Motor neuron (in vitro differentiated cells): Measurements from ENCODE around the gene GFRA4. TPM values are rescaled to one million over a fixed set of nuclear protein-coding genes. Genes with fewer than 3 reads are reported as not detected.

ENCODE experiments used
- ATAC-seq, 8 experiments: fragments of 200-7000 bp; cut with Tn5 transposase; replicated peaks in 6 of 8; 2 replicates each; pipeline ENCODE4 v1.8.0; 2021; ENCODE audit warnings: mild to moderate bottlenecking in 8 of 8, moderate library complexity in 8 of 8
- H3K27ac ChIP-seq, 2 donors: fragments of 250-450 bp; sonication (Bioruptor Pico); 2 replicates each; pipeline ENCODE4 v1.9.0; 2021; ENCODE audit warnings: antibody characterized with exemption in 2 of 2, mild to moderate bottlenecking in 2 of 2, moderate library complexity in 1 of 2
- H3K4me1 ChIP-seq, 2 donors: fragments of 250-450 bp; sonication (Bioruptor Pico); replicated peaks in 1 of 2; 2 replicates each; pipeline ENCODE4 v1.6.1; 2021; ENCODE audit warnings: antibody characterized with exemption in 2 of 2, mild to moderate bottlenecking in 2 of 2, moderate library complexity in 1 of 2
- H3K4me3 ChIP-seq, 5 donors: fragments of 250-450 bp; sonication (Bioruptor Pico); 2 replicates each; pipeline ENCODE4 v1.9.0; 2021; ENCODE audit warnings: antibody characterized with exemption in 5 of 5, mild to moderate bottlenecking in 5 of 5, moderate library complexity in 4 of 5
- WGBS, 10 experiments: fragments of 450-650 bp; shearing (Covaris generic); methylation state at CpG; one replicate each; pipeline ENCODE4 v1.0.0; 2022; 5-methylcytosine and 5-hydroxymethylcytosine counted together
- in situ Hi-C, 9 experiments: fragments of 400-800 bp; cut with MboI; loops; one replicate each; pipeline ENCODE4 v1.15.0; 2021; ENCODE audit warnings: low sequenced_read_pairs in 9 of 9, low pct_unique_long_range_greater_than_20kb in 2 of 9; ENCODE audit not compliant: unreplicated experiment in 9 of 9
- total RNA-seq, 8 experiments: library from RNA; unstranded; fragments of 300-600 nt; gene quantifications; 2 replicates each; pipeline versions ENCODE4 v1.2.3 to v1.2.4, GENCODE V29; 2022

Gene GFRA4
- total RNA-seq, 8 experiments from 2014 or later, result 0.14 TPM; not detected in 7

GRCh38 chr20:3689978-3690377, 26.8 kb upstream of the GFRA4 start:
- 20 to 80% (median 60%) methylated on average over 1 to 3 of the region's 11 CpGs; no CpG with 5 or more reads in 5 of the 10 experiments for WGBS, 10 experiments
- no peaks in the 10 kb centered on the region for H3K4me1 ChIP-seq
- ATAC-seq, result no peak
- H3K27ac ChIP-seq, result no peak overlapping the region
- in situ Hi-C loops, result no loop called here
- H3K4me3 ChIP-seq, result no peak overlapping the region

- H3K4me3 ChIP-seq, result no peak overlapping the region
- H3K27ac ChIP-seq, result no peak overlapping the region
- in situ Hi-C loops, result no loop called here
- peak in 4 of 8 experiments; percentile 33 to 79 (median 43) for ATAC-seq
- WGBS, 10 experiments, result 46 to 70% (median 65%) methylated on average over 1 to 2 of the region's 2 CpGs; no CpG with 5 or more reads in 4 of the 10 experiments
- H3K4me1 ChIP-seq, result peaks cover 0 to 5% of the 10 kb centered on the region in 2 donors
Observed at GRCh38 chr20:3687655-3688054, 24.5 kb upstream of the GFRA4 start.

- peak; percentile 39 to 87 (median 76) for ATAC-seq
- 0 to 75% (median 56%) methylated on average over 2 to 8 of the region's 9 CpGs; no CpG with 5 or more reads in 5 of the 10 experiments for WGBS, 10 experiments
- in situ Hi-C loops, result no loop called here
- Histone ChIP-seq H3K4me3 (no peak overlapping the region), H3K4me1 (peaks cover 2 to 5% of the 10 kb centered on the region in 2 donors), H3K27ac (no peak overlapping the region)
Observed at GRCh38 chr20:3686867-3687321, 23.7 kb upstream of the GFRA4 start.

GRCh38 chr20:3686421-3686820, 23.2 kb upstream of the GFRA4 start:
- no peak for ATAC-seq
- WGBS, 10 experiments, result 33 to 95% (median 83%) methylated on average over 1 to 7 of the region's 7 CpGs; no CpG with 5 or more reads in 5 of the 10 experiments
- Histone ChIP-seq H3K4me1 (peaks cover 5 to 7% of the 10 kb centered on the region in 2 donors), H3K27ac (no peak overlapping the region), H3K4me3 (no peak overlapping the region)
- in situ Hi-C loops, result no loop called here

GRCh38 chr20:3685341-3685740, 22.1 kb upstream of the GFRA4 start:
- WGBS, 10 experiments, result 33 to 100% (median 49%) methylated on average over 1 to 7 of the region's 7 CpGs; no CpG with 5 or more reads in 3 of the 10 experiments
- Histone ChIP-seq H3K27ac (no peak overlapping the region), H3K4me1 (peaks cover 5 to 7% of the 10 kb centered on the region in 2 donors), H3K4me3 (no peak overlapping the region)
- no peak for ATAC-seq
- in situ Hi-C loops, result no loop called here

- ATAC-seq, result peak; percentile 23 to 68 (median 52)
- 0 to 85% (median 28%) methylated on average over 1 to 15 of the region's 65 CpGs; no CpG with 5 or more reads in 2 of the 10 experiments for WGBS, 10 experiments
- in situ Hi-C loops, result no loop called here
Observed at GRCh38 chr20:3681931-3682781, 19.0 kb upstream of the GFRA4 start, which contains the start of gene ADAM33. Gene ADAM33, minus strand, starts transcription at chr20:3682010. Its CDS starts 6 bp downstream, at chr20:3682004.

GRCh38 chr20:3681352-3681930, 18.2 kb upstream of the GFRA4 start:
- H3K27ac ChIP-seq, result no peak overlapping the region
- WGBS, 10 experiments, result 18% methylated on average over 3 of the region's 32 CpGs; no CpG with 5 or more reads in 9 of the 10 experiments
- in situ Hi-C loops, result no loop called here
- ATAC-seq, result peak in 2 of 8 experiments; percentile 1 to 6
- H3K4me3 ChIP-seq, result no peak overlapping the region
- H3K4me1 ChIP-seq, result peaks cover 8 to 11% of the 10 kb centered on the region in 2 donors

More at GRCh38 chr20:3681931-3682781, 19.0 kb upstream of the GFRA4 start, which contains the start of gene ADAM33:
- Histone ChIP-seq H3K4me1 (peaks cover 5 to 7% of the 10 kb centered on the region in 2 donors), H3K27ac (no peak within 1 kb of the TSS), H3K4me3 (no peak within 1 kb of the TSS)

GRCh38 chr20:3680701-3681351, 17.6 kb upstream of the GFRA4 start:
- in situ Hi-C loops, result no loop called here
- H3K4me1 ChIP-seq, result peaks cover 8 to 11% of the 10 kb centered on the region in 2 donors
- H3K27ac ChIP-seq, result no peak overlapping the region
- H3K4me3 ChIP-seq, result no peak overlapping the region
- peak in 1 of 8 experiments; percentile 3 for ATAC-seq
- 0% methylated on average over 4 of the region's 15 CpGs; no CpG with 5 or more reads in 9 of the 10 experiments for WGBS, 10 experiments

GRCh38 chr20:3679749-3680700, 16.8 kb upstream of the GFRA4 start:
- in situ Hi-C loops, result no loop called here

GRCh38 chr20:3678856-3679720, 15.9 kb upstream of the GFRA4 start:
- 20 to 80% (median 40%) methylated on average over 1 to 5 of the region's 14 CpGs; no CpG with 5 or more reads in 5 of the 10 experiments for WGBS, 10 experiments
- peaks cover 3 to 11% of the 10 kb centered on the region in 2 donors for H3K4me1 ChIP-seq
- in situ Hi-C loops, result no loop called here

More at GRCh38 chr20:3679749-3680700, 16.8 kb upstream of the GFRA4 start:
- WGBS, 10 experiments, result 57 to 80% (median 60%) methylated on average over 1 to 7 of the region's 18 CpGs; no CpG with 5 or more reads in 7 of the 10 experiments
- Histone ChIP-seq H3K27ac (no peak overlapping the region), H3K4me3 (no peak overlapping the region), H3K4me1 (peaks cover 8 to 11% of the 10 kb centered on the region in 2 donors)
- peak in 3 of 8 experiments; percentile 12 to 36 (median 21) for ATAC-seq

GRCh38 chr20:3678198-3678597, 15.0 kb upstream of the GFRA4 start:
- peaks cover 3 to 11% of the 10 kb centered on the region in 2 donors for H3K4me1 ChIP-seq
- H3K27ac ChIP-seq, result no peak overlapping the region
- WGBS, 10 experiments, result 80% methylated on average over 1 of the region's 2 CpGs; no CpG with 5 or more reads in 9 of the 10 experiments
- in situ Hi-C loops, result no loop called here
- H3K4me3 ChIP-seq, result no peak overlapping the region
- no peak for ATAC-seq

More at GRCh38 chr20:3678856-3679720, 15.9 kb upstream of the GFRA4 start:
- H3K4me3 ChIP-seq, result no peak overlapping the region
- no peak overlapping the region for H3K27ac ChIP-seq
- ATAC-seq, result no peak
